Measurements from ENCODE around the gene RPS6KL1. TPM values are rescaled to one million over a fixed set of nuclear protein-coding genes. Genes with fewer than 3 reads are reported as not detected.

Gene RPS6KL1
- total RNA-seq, 1 experiment from 2014 or later, result 18.8 TPM

DNA sequence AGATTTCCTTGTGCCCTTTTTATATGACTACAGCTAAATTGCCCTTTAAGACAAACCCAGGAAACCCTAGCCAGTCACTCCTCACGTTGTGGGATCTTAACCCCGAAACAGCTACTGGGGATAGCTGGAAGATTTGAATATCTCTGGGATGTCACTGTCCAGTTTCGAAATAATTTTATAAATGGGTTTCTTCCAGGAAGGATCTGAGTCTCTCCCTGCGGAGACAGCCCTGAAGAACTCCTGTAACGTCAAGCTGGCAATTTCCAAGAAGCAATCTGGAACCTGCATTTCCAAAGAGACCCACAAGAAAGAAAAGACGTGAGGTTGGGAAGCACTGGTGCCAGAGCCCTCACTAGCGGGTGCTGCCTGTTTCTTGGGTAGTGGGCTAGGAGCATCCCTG is 68.0 kb downstream of the RPS6KL1 start:
- Histone ChIP-seq H2BK120ac (ENCODE audit: low read depth, low read length, poor library complexity, severe bottlenecking) (no peak overlapping the region), H4K8ac (replicated peaks; ENCODE audit: insufficient read length, low read depth, low read length) (no peak overlapping the region), H3K4me2 (ENCODE audit: insufficient read depth, insufficient read length, low read length) (no peak overlapping the region), H3K23ac (ENCODE audit: insufficient read length, low read depth, low read length) (no peak overlapping the region), H2BK5ac (ENCODE audit: insufficient read length, low read length) (no peak overlapping the region), H3K27me3 (ENCODE audit: insufficient read depth, low read length) (no peaks in the 10 kb centered on the region), H3K27ac (ENCODE audit: insufficient read length, low read depth, low read length) (no peak overlapping the region), H3K79me2 (ENCODE audit: insufficient read depth, low read length) (no peaks in the 10 kb centered on the region), H4K5ac (ENCODE audit: insufficient read length, low read depth, low read length) (no peak overlapping the region), H2AFZ (ENCODE audit: low read length) (no peak overlapping the region), H3K23me2 (ENCODE audit: insufficient read length, low read depth, low read length, poor library complexity, severe bottlenecking) (no peaks in the 10 kb centered on the region), H3K9me3 (ENCODE audit: control insufficient read depth, low read depth, low read length) (no peaks in the 10 kb centered on the region), H3K4ac (ENCODE audit: low read depth, low read length) (no peak overlapping the region), H3K14ac (ENCODE audit: insufficient read depth, low read length) (no peak overlapping the region), H3K56ac (ENCODE audit: insufficient read length, low read depth, low read length) (no peak overlapping the region), H3K18ac (ENCODE audit: insufficient read length, low read depth, low read length) (no peak overlapping the region), H4K91ac (ENCODE audit: insufficient read length, low read depth, low read length) (no peak overlapping the region), H2AK5ac (ENCODE audit: insufficient read length, low read length) (no peak overlapping the region), H3K9ac (ENCODE audit: extremely low read depth, insufficient read length, low read length) (no peak overlapping the region), H3K4me1 (ENCODE audit: insufficient read depth, low read length) (no peaks in the 10 kb centered on the region), H2BK15ac (ENCODE audit: low read depth, low read length) (no peak overlapping the region), H3K79me1 (ENCODE audit: insufficient read depth, low read depth, low read length, poor library complexity, severe bottlenecking) (no peaks in the 10 kb centered on the region), H4K20me1 (ENCODE audit: control insufficient read depth, insufficient read depth, insufficient read length) (no peaks in the 10 kb centered on the region), H3T11ph (ENCODE audit: low read length) (no peak overlapping the region), H2BK12ac (ENCODE audit: insufficient read length, low read depth, low read length) (no peak overlapping the region), H2BK20ac (ENCODE audit: low read depth, low read length, poor library complexity, severe bottlenecking) (no peak overlapping the region)
- Mint-ChIP-seq H3K9me3 (no peaks in the 10 kb centered on the region), H3K4me1 (no peaks in the 10 kb centered on the region), H3K36me3 (ENCODE audit: insufficient read depth in 1 of 3, low read depth in 3 of 3) (no peaks in the 10 kb centered on the region), H3K4me3 (no peak overlapping the region), H3K27ac (no peak overlapping the region), H3K27me3 (ENCODE audit: low read depth) (no peaks in the 10 kb centered on the region; the same call in 1 of the 2 replicates)
- WGBS (ENCODE audit: extremely low coverage, insufficient read length, low lambda C conversion rate), result no CpG with 5 or more reads among the region's 7 CpGs
- no peak for DNase-seq
- TF ChIP-seq, protein P1, sequence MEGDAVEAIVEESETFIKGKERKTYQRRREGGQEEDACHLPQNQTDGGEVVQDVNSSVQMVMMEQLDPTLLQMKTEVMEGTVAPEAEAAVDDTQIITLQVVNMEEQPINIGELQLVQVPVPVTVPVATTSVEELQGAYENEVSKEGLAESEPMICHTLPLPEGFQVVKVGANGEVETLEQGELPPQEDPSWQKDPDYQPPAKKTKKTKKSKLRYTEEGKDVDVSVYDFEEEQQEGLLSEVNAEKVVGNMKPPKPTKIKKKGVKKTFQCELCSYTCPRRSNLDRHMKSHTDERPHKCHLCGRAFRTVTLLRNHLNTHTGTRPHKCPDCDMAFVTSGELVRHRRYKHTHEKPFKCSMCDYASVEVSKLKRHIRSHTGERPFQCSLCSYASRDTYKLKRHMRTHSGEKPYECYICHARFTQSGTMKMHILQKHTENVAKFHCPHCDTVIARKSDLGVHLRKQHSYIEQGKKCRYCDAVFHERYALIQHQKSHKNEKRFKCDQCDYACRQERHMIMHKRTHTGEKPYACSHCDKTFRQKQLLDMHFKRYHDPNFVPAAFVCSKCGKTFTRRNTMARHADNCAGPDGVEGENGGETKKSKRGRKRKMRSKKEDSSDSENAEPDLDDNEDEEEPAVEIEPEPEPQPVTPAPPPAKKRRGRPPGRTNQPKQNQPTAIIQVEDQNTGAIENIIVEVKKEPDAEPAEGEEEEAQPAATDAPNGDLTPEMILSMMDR (conservative IDR thresholded peaks at IDR 0.05), result no peak

Other genes starting within 250 kb of the RPS6KL1 start
- 32.2 and 34.2 TPM in 2 replicates for gene AREL1, start 210.2 kb downstream of the RPS6KL1 start, total RNA-seq (2021)
- 85.6 and 87.7 TPM in 2 replicates for gene FCF1, start 210.1 kb downstream of the RPS6KL1 start, total RNA-seq (2021)
- gene YLPM1, start 159.9 kb downstream of the RPS6KL1 start, total RNA-seq (2021), result 75.1 and 82.2 TPM in 2 replicates
- gene PROX2, start 47.1 kb downstream of the RPS6KL1 start, total RNA-seq (2021), result not detected in 2 replicates
- 116 and 120 TPM in 2 replicates for gene DLST, start 41.3 kb downstream of the RPS6KL1 start, total RNA-seq (2021)
- 2.3 and 2.8 TPM in 2 replicates for gene PGF, start 32.3 kb upstream of the RPS6KL1 start, total RNA-seq (2021)
- gene EIF2B2, start 79.7 kb upstream of the RPS6KL1 start, total RNA-seq (2021), result 48.3 and 53.4 TPM in 2 replicates
- 21.0 and 23.0 TPM in 2 replicates for gene MLH3, start 128.2 kb upstream of the RPS6KL1 start, total RNA-seq (2021)
- gene ACYP1, start 140.8 kb upstream of the RPS6KL1 start, total RNA-seq (2021), result 15.5 and 18.9 TPM in 2 replicates
- gene ZC2HC1C, start 146.4 kb upstream of the RPS6KL1 start, total RNA-seq (2021), result 1.4 and 1.5 TPM in 2 replicates
- gene NEK9, start 203.8 kb upstream of the RPS6KL1 start, total RNA-seq (2021), result 56.5 and 61.4 TPM in 2 replicates